WTC11 (cell line): Measurements from ENCODE around the gene DDX51. TPM values are rescaled to one million over a fixed set of nuclear protein-coding genes. Genes with fewer than 3 reads are reported as not detected.

Experiments used
- ATAC-seq: fragments of 200-7000 bp; cut with Tn5 transposase; 2 replicates; pipeline ENCODE4 v1.10.0; 2021; ENCODE audit warnings: mild to moderate bottlenecking, moderate library complexity
- CTCF ChIA-PET: fragments of 300-600 bp; sonication (Branson Sonifier 250); formaldehyde crosslinking; loops from one replicate; lab custom pipeline; 2021; ENCODE audit warnings: antibody characterized with exemption; lab: Charles Lee
- POLR2A ChIA-PET: fragments of 350-600 bp; sonication (Branson Sonifier 250); formaldehyde crosslinking; loops from one replicate; lab custom pipeline; 2021; ENCODE audit warnings: antibody characterized with exemption; lab: Charles Lee
- DNase-seq: peaks from one replicate; pipeline ENCODE4 v3.0.0; 2021; ENCODE audit warnings: low spot score
- H3K27ac Mint-ChIP-seq: 2 replicates; pipeline ENCODE4 v1.8.0; 2021; ENCODE audit warnings: mixed read lengths
- H3K27me3 Mint-ChIP-seq: 2 replicates; pipeline ENCODE4 v1.8.0; 2021; ENCODE audit warnings: low read depth, mild to moderate bottlenecking, moderate library complexity, mixed read lengths
- H3K36me3 Mint-ChIP-seq: 2 replicates; pipeline ENCODE4 v1.8.0; 2021; ENCODE audit warnings: mixed read lengths
- H3K4me1 Mint-ChIP-seq: 2 replicates; pipeline ENCODE4 v1.8.0; 2022; ENCODE audit warnings: mixed read lengths
- H3K4me3 Mint-ChIP-seq: 2 replicates; pipeline ENCODE4 v1.8.0; 2021; ENCODE audit warnings: mild to moderate bottlenecking, moderate library complexity, mixed read lengths
- H3K9me3 Mint-ChIP-seq: 2 replicates; pipeline ENCODE4 v1.8.0; 2021; ENCODE audit warnings: mixed read lengths
- EMX1 ChIP-seq: fragments of 250-450 bp; sonication (Bioruptor Pico); IDR thresholded peaks from 2 replicates; pipeline ENCODE4 v1.8.0; 2021; ENCODE audit warnings: mild to moderate bottlenecking
- FOXJ3 ChIP-seq: sonication (generic); formaldehyde crosslinking; IDR thresholded peaks from 2 replicates; pipeline ENCODE4 v1.9.0; 2021; ENCODE audit warnings: missing genetic modification reagents, mild to moderate bottlenecking, borderline replicate concordance
- FOXP1 ChIP-seq: sonication (generic); formaldehyde crosslinking; IDR thresholded peaks from 2 replicates; pipeline ENCODE4 v1.8.0; 2022; ENCODE audit warnings: missing genetic modification reagents, mild to moderate bottlenecking, moderate library complexity, borderline replicate concordance
- JUN ChIP-seq: sonication (generic); formaldehyde crosslinking; IDR thresholded peaks from 2 replicates; pipeline ENCODE4 v1.8.0; 2023; ENCODE audit warnings: mild to moderate bottlenecking, missing genetic modification reagents
- NFATC4 ChIP-seq: fragments of 250-450 bp; sonication (Bioruptor Pico); IDR thresholded peaks from 2 replicates; pipeline ENCODE4 v1.9.0; 2021; ENCODE audit warnings: mild to moderate bottlenecking
- NFYB ChIP-seq: sonication (generic); formaldehyde crosslinking; conservative IDR thresholded peaks from 2 replicates; pipeline ENCODE4 v1.8.0; 2022; ENCODE audit warnings: low read depth, missing genetic modification reagents
- NR1H2 ChIP-seq: sonication (generic); formaldehyde crosslinking; IDR thresholded peaks from 2 replicates; pipeline ENCODE4 v1.9.0; 2021; ENCODE audit warnings: mild to moderate bottlenecking, moderate library complexity, missing genetic modification reagents
- OVOL2 ChIP-seq: fragments of 250-450 bp; sonication (Bioruptor Pico); IDR thresholded peaks from 2 replicates; pipeline ENCODE4 v1.9.0; 2021; ENCODE audit warnings: mild to moderate bottlenecking, borderline replicate concordance
- SP1 ChIP-seq: sonication (generic); formaldehyde crosslinking; conservative IDR thresholded peaks from 2 replicates; pipeline ENCODE4 v1.8.1; 2022; ENCODE audit warnings: missing genetic modification reagents
- TCF7 ChIP-seq: sonication (generic); formaldehyde crosslinking; IDR thresholded peaks from 2 replicates; pipeline ENCODE4 v1.8.0; 2022; ENCODE audit warnings: mild to moderate bottlenecking, low read depth, missing genetic modification reagents, moderate library complexity
- ZNF263 ChIP-seq: sonication (generic); formaldehyde crosslinking; IDR thresholded peaks from 2 replicates; pipeline ENCODE4 v1.8.1; 2022; ENCODE audit warnings: low read depth, mild to moderate bottlenecking, moderate library complexity, missing genetic modification reagents
- ZNF671 ChIP-seq: fragments of 250-450 bp; sonication (Bioruptor Pico); IDR thresholded peaks from 2 replicates; pipeline ENCODE4 v1.8.0; 2021; ENCODE audit warnings: mild to moderate bottlenecking
- total RNA-seq: library from RNA; stranded (reverse); gene quantifications from 3 replicates; pipeline ENCODE4 v1.2.3, GENCODE V29; 2021
- TF ChIP-seq, protein P1 (sequence below): sonication (generic); formaldehyde crosslinking; IDR thresholded peaks from 2 replicates; pipeline ENCODE4 v1.8.1; 2023; ENCODE audit warnings: mild to moderate bottlenecking, missing genetic modification reagents, moderate library complexity
- TF ChIP-seq, protein P2 (sequence below): sonication (generic); formaldehyde crosslinking; IDR thresholded peaks from 2 replicates; pipeline ENCODE4 v1.8.0; 2023; ENCODE audit warnings: missing genetic modification reagents
- TF ChIP-seq, protein P3 (sequence below): fragments of 250-450 bp; sonication (Bioruptor Pico); conservative IDR thresholded peaks from 2 replicates; pipeline ENCODE4 v1.9.0; 2021; ENCODE audit warnings: mild to moderate bottlenecking
- TF ChIP-seq, protein P4 (sequence below): sonication (generic); formaldehyde crosslinking; IDR thresholded peaks from 2 replicates; pipeline ENCODE4 v1.8.0; 2022; ENCODE audit warnings: mild to moderate bottlenecking, missing genetic modification reagents
- TF ChIP-seq, protein P5 (sequence below): fragments of 200-600 bp; IDR thresholded peaks from 2 replicates; pipeline ENCODE4 v1.8.0; 2022; ENCODE audit warnings: antibody characterized with exemption

Gene DDX51
- total RNA-seq, 1 experiment from 2014 or later, result 32.7 TPM

DNA sequence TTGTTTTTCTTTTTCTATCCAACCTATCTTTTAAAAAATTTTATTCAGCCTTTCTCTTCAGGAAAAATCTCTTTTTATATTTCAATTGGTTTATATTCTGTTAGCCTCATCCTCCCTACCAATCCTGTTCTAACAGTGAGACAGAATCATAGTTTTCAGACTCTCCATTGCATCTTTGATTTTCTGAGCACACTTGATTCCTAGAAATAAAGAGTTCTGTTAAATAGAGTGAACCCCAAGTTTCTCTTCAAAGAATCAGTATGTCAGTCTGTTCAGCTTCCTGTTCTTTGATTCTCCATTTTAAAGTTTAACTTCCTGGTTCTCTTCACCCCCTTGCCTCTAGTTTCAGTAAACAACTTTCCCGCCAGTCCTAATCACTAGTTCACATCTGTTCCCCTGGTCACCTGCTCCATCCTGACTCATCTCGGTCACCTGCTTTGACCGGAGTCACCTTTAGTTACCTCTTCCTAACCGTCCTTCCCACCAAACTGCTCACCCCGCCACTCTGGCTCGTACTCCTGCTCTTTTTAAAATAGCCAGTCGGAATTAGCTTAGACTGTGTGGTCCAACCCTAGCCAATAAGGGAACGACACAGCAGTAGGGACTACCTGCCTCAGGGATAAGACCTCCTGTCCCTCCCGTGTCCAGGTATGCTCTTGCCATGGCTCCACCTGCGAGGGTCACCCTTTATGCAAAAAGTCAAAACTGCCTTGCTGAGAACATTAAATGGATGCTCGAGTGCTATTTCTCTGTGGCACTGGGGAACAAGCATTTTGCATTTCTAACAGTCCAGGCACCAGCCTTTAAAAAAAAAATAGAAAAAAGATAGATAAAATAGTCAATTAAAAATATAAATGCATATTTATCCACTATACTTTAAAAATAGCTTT is 48.4 kb downstream of the DDX51 start:
- TF ChIP-seq, protein P1, sequence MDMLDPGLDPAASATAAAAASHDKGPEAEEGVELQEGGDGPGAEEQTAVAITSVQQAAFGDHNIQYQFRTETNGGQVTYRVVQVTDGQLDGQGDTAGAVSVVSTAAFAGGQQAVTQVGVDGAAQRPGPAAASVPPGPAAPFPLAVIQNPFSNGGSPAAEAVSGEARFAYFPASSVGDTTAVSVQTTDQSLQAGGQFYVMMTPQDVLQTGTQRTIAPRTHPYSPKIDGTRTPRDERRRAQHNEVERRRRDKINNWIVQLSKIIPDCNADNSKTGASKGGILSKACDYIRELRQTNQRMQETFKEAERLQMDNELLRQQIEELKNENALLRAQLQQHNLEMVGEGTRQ (CRISPR knock-in tag), result no peak
- TF ChIP-seq EMX1 (CRISPR knock-in tag), result no peak
- TF ChIP-seq, protein P2, sequence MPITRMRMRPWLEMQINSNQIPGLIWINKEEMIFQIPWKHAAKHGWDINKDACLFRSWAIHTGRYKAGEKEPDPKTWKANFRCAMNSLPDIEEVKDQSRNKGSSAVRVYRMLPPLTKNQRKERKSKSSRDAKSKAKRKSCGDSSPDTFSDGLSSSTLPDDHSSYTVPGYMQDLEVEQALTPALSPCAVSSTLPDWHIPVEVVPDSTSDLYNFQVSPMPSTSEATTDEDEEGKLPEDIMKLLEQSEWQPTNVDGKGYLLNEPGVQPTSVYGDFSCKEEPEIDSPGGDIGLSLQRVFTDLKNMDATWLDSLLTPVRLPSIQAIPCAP, result no peak
- TF ChIP-seq, protein P3, sequence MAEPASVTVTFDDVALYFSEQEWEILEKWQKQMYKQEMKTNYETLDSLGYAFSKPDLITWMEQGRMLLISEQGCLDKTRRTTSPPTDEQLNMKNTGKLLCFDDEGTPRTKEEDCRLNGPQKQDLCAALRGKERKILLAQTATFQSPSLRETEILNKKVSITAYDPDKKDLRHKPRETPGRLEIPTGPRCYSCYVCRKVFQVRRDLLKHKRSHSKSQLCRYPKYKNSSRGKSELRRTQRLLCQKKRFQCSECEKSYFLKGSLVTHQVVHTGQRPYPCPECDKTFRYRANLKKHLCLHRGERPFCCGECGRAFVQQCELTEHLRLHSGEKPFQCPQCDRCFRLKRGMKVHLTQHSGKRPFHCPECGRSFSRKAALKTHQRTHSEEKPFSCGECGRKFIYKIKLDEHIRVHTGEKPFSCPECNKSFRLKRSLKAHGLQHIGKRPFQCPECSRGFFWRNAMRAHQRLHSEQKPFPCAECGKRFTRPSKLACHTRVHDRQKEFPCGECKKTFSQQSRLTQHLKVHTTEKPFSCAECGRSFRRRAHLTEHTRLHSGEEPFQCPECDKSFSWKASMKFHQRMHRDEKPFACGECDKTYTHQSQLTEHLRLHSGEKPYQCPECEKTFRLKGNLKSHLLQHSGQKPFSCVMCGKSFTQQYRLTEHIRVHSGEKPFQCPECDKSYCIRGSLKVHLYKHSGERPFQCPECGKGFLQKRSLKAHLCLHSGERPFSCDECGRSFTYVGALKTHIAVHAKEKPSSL (CRISPR knock-in tag), result no peak
- TF ChIP-seq NFATC4 (CRISPR knock-in tag), result no peak
- TF ChIP-seq FOXP1 (CRISPR knock-in tag), result no peak
- TF ChIP-seq, protein P4, sequence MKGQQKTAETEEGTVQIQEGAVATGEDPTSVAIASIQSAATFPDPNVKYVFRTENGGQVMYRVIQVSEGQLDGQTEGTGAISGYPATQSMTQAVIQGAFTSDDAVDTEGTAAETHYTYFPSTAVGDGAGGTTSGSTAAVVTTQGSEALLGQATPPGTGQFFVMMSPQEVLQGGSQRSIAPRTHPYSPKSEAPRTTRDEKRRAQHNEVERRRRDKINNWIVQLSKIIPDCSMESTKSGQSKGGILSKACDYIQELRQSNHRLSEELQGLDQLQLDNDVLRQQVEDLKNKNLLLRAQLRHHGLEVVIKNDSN, result no peak
- no peak for TF ChIP-seq SP1
- TF ChIP-seq OVOL2, result no peak
- TF ChIP-seq ZNF263 (CRISPR knock-in tag), result no peak
- CTCF ChIA-PET, result interaction anchor here (0.7 kb wide), 1 partner anchor 58 kb away, joined by 3 read pairs; no protein-coding TSS in a partner anchor
- no peak overlapping the region for H3K4me3 Mint-ChIP-seq
- DNase-seq (no peak), ATAC-seq (no peak)
- no peaks in the 10 kb centered on the region for H3K27me3 Mint-ChIP-seq
- peak overlapping the region; percentile 2 for H3K27ac Mint-ChIP-seq
- peaks cover 45% of the 10 kb centered on the region for H3K36me3 Mint-ChIP-seq
- peaks cover 13% of the 10 kb centered on the region for H3K9me3 Mint-ChIP-seq
- 0 out of 2 replicates have a peak, but pooled peaks cover 6% of the 10 kb centered on the region for H3K4me1 Mint-ChIP-seq
- POLR2A ChIA-PET, result no interaction called here

DNA sequence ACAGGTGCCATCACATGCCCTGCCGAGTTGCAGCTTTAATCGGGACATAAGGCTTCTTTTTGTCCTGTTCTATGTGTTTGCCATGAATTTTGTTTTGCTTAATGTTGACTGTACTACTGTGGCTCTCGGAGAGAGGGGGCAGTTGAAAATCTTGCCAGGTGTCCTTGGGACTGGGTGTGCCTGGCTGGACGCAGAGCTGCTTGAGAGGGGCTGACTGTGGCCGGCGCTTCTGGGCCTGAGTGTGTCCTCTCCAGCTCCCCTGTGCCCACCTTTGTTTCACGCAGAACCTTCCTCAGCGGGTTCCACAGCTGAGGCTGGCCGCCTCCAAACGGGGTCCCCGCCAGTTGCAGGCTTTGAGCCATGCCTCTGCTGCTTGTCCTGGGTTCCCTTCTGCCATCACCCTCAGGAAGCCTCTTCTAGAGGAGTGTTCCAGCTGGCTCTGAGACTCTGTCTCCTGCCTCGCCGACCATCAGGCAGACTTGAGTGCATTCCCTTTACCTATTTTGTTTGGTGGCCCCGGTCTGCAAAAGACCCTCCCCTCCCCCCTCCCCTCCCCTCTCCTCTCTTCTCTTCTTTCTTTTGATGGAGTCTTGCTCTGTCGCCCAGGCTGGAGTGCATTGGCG is 49.7 kb downstream of the DDX51 start:
- H3K27ac Mint-ChIP-seq, result no peak overlapping the region
- H3K9me3 Mint-ChIP-seq, result peaks cover 13% of the 10 kb centered on the region
- 0 out of 2 replicates have a peak, but pooled peaks cover 6% of the 10 kb centered on the region for H3K4me1 Mint-ChIP-seq
- no peak for TF ChIP-seq TCF7 (CRISPR knock-in tag)
- no peak for TF ChIP-seq NR1H2
- TF ChIP-seq NFYB (CRISPR knock-in tag), result no peak
- TF ChIP-seq FOXJ3 (CRISPR knock-in tag), result no peak
- TF ChIP-seq JUN (CRISPR knock-in tag), result no peak
- TF ChIP-seq, protein P5, sequence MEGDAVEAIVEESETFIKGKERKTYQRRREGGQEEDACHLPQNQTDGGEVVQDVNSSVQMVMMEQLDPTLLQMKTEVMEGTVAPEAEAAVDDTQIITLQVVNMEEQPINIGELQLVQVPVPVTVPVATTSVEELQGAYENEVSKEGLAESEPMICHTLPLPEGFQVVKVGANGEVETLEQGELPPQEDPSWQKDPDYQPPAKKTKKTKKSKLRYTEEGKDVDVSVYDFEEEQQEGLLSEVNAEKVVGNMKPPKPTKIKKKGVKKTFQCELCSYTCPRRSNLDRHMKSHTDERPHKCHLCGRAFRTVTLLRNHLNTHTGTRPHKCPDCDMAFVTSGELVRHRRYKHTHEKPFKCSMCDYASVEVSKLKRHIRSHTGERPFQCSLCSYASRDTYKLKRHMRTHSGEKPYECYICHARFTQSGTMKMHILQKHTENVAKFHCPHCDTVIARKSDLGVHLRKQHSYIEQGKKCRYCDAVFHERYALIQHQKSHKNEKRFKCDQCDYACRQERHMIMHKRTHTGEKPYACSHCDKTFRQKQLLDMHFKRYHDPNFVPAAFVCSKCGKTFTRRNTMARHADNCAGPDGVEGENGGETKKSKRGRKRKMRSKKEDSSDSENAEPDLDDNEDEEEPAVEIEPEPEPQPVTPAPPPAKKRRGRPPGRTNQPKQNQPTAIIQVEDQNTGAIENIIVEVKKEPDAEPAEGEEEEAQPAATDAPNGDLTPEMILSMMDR, result no peak
- TF ChIP-seq ZNF671, result no peak
- ATAC-seq (no peak), DNase-seq (no peak)
- no peak overlapping the region for H3K4me3 Mint-ChIP-seq
- H3K36me3 Mint-ChIP-seq, result peaks cover 50% of the 10 kb centered on the region
- POLR2A ChIA-PET, result no interaction called here
- H3K27me3 Mint-ChIP-seq, result no peaks in the 10 kb centered on the region
- CTCF ChIA-PET, result no interaction called here
